Liver (tissue), 3 donors: ENCODE data around the gene RSPRY1.

Experiments used
- EGR1 ChIP-seq, 2 donors: IDR thresholded peaks; 2 replicates each; pipeline ENCODE4 v1.6.1; 2016 to 2018; ENCODE audit warnings: antibody characterized with exemption in 2 of 2, low read depth in 2 of 2
- FOXA1 ChIP-seq: IDR thresholded peaks from 2 replicates; pipeline ENCODE4 v1.6.1; 2016; ENCODE audit warnings: antibody characterized with exemption
- GABPA ChIP-seq, 2 donors: IDR thresholded peaks in 1 of 2; conservative IDR thresholded peaks in 1 of 2; 2 replicates each; pipeline ENCODE4 v1.6.1; 2016; ENCODE audit warnings: antibody characterized with exemption in 2 of 2, mild to moderate bottlenecking in 1 of 2, moderate library complexity in 1 of 2
- HNF4G ChIP-seq: IDR thresholded peaks from 2 replicates; pipeline ENCODE4 v1.6.1; 2016; ENCODE audit warnings: antibody characterized with exemption
- JUND ChIP-seq, 2 donors: IDR thresholded peaks; 2 replicates each; pipeline ENCODE4 v1.6.1; 2016; ENCODE audit warnings: antibody characterized with exemption in 2 of 2
- RAD21 ChIP-seq, 2 donors: IDR thresholded peaks; 2 replicates each; pipeline ENCODE4 v1.6.1; 2016; ENCODE audit warnings: antibody characterized with exemption in 2 of 2, mild to moderate bottlenecking in 2 of 2
- TAF1 ChIP-seq: conservative IDR thresholded peaks from 2 replicates; pipeline ENCODE4 v1.6.1; 2016; ENCODE audit warnings: antibody characterized with exemption, mild to moderate bottlenecking
- YY1 ChIP-seq: IDR thresholded peaks from 2 replicates; pipeline ENCODE4 v1.6.1; 2016; ENCODE audit warnings: antibody characterized with exemption, mild to moderate bottlenecking
- TF ChIP-seq, protein P1 (sequence below): fragments of 150-350 bp; IDR thresholded peaks from 2 replicates; pipeline ENCODE4 v1.5.1; 2017; ENCODE audit warnings: improper control_type of control experiment, low read depth, low read length; ENCODE audit not compliant: missing input control
- TF ChIP-seq, protein P2 (sequence below): IDR thresholded peaks from 2 replicates; pipeline ENCODE4 v1.6.1; 2016; ENCODE audit warnings: antibody characterized with exemption
- TF ChIP-seq, protein P3 (sequence below): IDR thresholded peaks from 2 replicates; pipeline ENCODE4 v1.6.1; 2016; ENCODE audit warnings: antibody characterized with exemption, mild to moderate bottlenecking
- TF ChIP-seq, protein P4 (sequence below): IDR thresholded peaks from 2 replicates; pipeline ENCODE4 v1.6.1; 2016; ENCODE audit warnings: antibody characterized with exemption
- TF ChIP-seq, protein P5 (sequence below): IDR thresholded peaks from 2 replicates; pipeline ENCODE4 v1.6.1; 2016; ENCODE audit warnings: antibody characterized with exemption
- donor health status: healthy.
- donor health status: healthy.

DNA sequence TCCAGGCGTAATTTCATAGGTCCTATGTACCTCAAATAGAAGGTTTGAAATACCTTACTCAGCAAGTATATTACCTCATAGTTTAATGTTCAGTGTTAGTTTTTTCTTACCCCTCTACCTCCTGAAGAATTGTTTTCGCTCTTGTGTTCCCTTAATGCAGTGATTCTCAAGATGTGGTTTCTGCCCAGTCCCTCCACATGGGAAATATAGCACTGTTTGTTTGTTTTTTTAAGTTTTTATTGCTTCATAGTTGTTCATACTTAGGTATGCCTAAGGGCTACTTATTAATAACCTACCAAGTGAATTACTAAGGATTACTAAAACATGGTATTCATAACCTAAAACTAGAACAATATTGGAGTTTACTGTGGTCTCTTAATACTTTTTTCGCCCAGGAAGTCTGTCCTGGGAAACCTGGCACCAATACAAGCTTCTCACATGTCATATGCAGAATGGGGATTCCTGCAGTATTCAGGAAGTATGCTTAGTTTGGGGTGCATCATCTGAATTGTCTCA lies 5.0 kb downstream of the RSPRY1 start:
- TF ChIP-seq, protein P1, sequence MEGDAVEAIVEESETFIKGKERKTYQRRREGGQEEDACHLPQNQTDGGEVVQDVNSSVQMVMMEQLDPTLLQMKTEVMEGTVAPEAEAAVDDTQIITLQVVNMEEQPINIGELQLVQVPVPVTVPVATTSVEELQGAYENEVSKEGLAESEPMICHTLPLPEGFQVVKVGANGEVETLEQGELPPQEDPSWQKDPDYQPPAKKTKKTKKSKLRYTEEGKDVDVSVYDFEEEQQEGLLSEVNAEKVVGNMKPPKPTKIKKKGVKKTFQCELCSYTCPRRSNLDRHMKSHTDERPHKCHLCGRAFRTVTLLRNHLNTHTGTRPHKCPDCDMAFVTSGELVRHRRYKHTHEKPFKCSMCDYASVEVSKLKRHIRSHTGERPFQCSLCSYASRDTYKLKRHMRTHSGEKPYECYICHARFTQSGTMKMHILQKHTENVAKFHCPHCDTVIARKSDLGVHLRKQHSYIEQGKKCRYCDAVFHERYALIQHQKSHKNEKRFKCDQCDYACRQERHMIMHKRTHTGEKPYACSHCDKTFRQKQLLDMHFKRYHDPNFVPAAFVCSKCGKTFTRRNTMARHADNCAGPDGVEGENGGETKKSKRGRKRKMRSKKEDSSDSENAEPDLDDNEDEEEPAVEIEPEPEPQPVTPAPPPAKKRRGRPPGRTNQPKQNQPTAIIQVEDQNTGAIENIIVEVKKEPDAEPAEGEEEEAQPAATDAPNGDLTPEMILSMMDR, result no peak
- no peak for TF ChIP-seq YY1
- TF ChIP-seq, protein P2, sequence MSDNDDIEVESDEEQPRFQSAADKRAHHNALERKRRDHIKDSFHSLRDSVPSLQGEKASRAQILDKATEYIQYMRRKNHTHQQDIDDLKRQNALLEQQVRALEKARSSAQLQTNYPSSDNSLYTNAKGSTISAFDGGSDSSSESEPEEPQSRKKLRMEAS, result no peak
- no peak for TF ChIP-seq FOXA1
- TF ChIP-seq JUND (IDR thresholded peaks at IDR 0.05), result no peak
- no peak for TF ChIP-seq TAF1
- no peak for TF ChIP-seq EGR1 (IDR thresholded peaks at IDR 0.05; ENCODE audit: low read depth in 2 of 2)
- TF ChIP-seq, protein P3, sequence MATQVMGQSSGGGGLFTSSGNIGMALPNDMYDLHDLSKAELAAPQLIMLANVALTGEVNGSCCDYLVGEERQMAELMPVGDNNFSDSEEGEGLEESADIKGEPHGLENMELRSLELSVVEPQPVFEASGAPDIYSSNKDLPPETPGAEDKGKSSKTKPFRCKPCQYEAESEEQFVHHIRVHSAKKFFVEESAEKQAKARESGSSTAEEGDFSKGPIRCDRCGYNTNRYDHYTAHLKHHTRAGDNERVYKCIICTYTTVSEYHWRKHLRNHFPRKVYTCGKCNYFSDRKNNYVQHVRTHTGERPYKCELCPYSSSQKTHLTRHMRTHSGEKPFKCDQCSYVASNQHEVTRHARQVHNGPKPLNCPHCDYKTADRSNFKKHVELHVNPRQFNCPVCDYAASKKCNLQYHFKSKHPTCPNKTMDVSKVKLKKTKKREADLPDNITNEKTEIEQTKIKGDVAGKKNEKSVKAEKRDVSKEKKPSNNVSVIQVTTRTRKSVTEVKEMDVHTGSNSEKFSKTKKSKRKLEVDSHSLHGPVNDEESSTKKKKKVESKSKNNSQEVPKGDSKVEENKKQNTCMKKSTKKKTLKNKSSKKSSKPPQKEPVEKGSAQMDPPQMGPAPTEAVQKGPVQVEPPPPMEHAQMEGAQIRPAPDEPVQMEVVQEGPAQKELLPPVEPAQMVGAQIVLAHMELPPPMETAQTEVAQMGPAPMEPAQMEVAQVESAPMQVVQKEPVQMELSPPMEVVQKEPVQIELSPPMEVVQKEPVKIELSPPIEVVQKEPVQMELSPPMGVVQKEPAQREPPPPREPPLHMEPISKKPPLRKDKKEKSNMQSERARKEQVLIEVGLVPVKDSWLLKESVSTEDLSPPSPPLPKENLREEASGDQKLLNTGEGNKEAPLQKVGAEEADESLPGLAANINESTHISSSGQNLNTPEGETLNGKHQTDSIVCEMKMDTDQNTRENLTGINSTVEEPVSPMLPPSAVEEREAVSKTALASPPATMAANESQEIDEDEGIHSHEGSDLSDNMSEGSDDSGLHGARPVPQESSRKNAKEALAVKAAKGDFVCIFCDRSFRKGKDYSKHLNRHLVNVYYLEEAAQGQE, result no peak
- TF ChIP-seq, protein P4, sequence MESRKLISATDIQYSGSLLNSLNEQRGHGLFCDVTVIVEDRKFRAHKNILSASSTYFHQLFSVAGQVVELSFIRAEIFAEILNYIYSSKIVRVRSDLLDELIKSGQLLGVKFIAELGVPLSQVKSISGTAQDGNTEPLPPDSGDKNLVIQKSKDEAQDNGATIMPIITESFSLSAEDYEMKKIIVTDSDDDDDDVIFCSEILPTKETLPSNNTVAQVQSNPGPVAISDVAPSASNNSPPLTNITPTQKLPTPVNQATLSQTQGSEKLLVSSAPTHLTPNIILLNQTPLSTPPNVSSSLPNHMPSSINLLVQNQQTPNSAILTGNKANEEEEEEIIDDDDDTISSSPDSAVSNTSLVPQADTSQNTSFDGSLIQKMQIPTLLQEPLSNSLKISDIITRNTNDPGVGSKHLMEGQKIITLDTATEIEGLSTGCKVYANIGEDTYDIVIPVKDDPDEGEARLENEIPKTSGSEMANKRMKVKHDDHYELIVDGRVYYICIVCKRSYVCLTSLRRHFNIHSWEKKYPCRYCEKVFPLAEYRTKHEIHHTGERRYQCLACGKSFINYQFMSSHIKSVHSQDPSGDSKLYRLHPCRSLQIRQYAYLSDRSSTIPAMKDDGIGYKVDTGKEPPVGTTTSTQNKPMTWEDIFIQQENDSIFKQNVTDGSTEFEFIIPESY, result no peak
- no peak for TF ChIP-seq GABPA (IDR thresholded peaks at IDR 0.05 in 1 of 2, conservative IDR thresholded peaks at IDR 0.05 in 1 of 2)
- TF ChIP-seq HNF4G, result no peak
- TF ChIP-seq, protein P5, sequence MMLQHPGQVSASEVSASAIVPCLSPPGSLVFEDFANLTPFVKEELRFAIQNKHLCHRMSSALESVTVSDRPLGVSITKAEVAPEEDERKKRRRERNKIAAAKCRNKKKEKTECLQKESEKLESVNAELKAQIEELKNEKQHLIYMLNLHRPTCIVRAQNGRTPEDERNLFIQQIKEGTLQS, result no peak
- TF ChIP-seq RAD21 (IDR thresholded peaks at IDR 0.05), result no peak
